MM.1S (cell line): ENCODE measurements around the gene SLC45A2.

Experiments
- EZH2 ChIP-seq: fragments of 300-600 bp; sonication (generic); optimal IDR thresholded peaks from 2 replicates; pipeline ENCODE3; 2017; ENCODE audit warnings: low read depth, mild to moderate bottlenecking, antibody characterized with exemption, low read length, mixed read lengths
- EZH2phosphoT487 ChIP-seq: fragments of 300-600 bp; sonication (generic); IDR thresholded peaks from 2 replicates; pipeline ENCODE4 v1.6.1; 2018; ENCODE audit warnings: antibody characterized with exemption, low read length
- TF ChIP-seq, protein P1 (sequence below): fragments of 300-600 bp; sonication (generic); IDR thresholded peaks from 2 replicates; pipeline ENCODE4 v1.5.1; 2016; ENCODE audit warnings: antibody characterized with exemption, low read length, mixed read lengths

DNA sequence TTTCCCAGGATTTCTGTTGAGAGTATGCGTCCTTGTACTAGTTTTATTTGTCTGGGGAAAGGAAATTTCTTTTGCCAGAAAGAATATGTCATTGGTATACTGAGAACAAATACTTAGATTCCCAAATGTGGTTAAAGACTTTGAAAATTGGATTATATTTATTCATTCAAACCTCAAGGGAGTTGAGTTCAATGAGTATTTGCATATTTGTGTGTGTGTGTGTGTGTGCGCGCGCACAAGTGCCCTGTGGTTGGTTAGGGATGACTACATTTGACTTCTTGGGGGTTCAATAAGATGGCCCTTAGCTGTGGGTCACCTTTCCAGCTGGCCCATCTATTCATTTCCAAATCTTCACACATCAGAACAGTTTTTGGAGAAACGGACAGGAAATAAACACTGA, 43.4 kb downstream of the SLC45A2 start:
- TF ChIP-seq, protein P1, sequence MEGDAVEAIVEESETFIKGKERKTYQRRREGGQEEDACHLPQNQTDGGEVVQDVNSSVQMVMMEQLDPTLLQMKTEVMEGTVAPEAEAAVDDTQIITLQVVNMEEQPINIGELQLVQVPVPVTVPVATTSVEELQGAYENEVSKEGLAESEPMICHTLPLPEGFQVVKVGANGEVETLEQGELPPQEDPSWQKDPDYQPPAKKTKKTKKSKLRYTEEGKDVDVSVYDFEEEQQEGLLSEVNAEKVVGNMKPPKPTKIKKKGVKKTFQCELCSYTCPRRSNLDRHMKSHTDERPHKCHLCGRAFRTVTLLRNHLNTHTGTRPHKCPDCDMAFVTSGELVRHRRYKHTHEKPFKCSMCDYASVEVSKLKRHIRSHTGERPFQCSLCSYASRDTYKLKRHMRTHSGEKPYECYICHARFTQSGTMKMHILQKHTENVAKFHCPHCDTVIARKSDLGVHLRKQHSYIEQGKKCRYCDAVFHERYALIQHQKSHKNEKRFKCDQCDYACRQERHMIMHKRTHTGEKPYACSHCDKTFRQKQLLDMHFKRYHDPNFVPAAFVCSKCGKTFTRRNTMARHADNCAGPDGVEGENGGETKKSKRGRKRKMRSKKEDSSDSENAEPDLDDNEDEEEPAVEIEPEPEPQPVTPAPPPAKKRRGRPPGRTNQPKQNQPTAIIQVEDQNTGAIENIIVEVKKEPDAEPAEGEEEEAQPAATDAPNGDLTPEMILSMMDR, result no peak
- TF ChIP-seq EZH2 (no peak), EZH2phosphoT487 (no peak)
